SK-MEL-5 (cell line): ENCODE results near the gene MTMR2. TPM values are rescaled to one million over a fixed set of nuclear protein-coding genes. Genes with fewer than 3 reads are reported as not detected.

Source experiments
- DNase-seq: peaks from one replicate; pipeline ENCODE4 v3.0.0-alpha.2; 2016; ENCODE audit warnings: low read depth, low spot score
- in situ Hi-C: cut with HindIII; loops from 2 replicates; pipeline ENCODE4 v1.10.0; 2016; ENCODE audit warnings: low sequenced_read_pairs, high pct_unique_total_duplicates, low pct_unique_long_range_greater_than_20kb
- polyA plus RNA-seq, 2 experiments: library from polyadenylated mRNA; depleted of rRNA; stranded (reverse); fragments of >200 nt; gene quantifications; 2 replicates each; pipeline ENCODE4 v1.2.3, GENCODE V29; 2015
- total RNA-seq: library from RNA; depleted of rRNA; stranded (reverse); fragments of >200 nt; shearing (Covaris generic); gene quantifications from 2 replicates; pipeline ENCODE4 v1.2.3, GENCODE V29; 2014; rRNA removed

Gene MTMR2
- 17.8 and 23.8 TPM in 2 replicates for total RNA-seq
- polyA plus RNA-seq (2015; cell fraction: cytosol; rRNA removed), result 22.4 TPM in 2 replicates
- polyA plus RNA-seq (2015; cell fraction: nucleus; rRNA removed), result 16.4 and 17.2 TPM in 2 replicates

DNA sequence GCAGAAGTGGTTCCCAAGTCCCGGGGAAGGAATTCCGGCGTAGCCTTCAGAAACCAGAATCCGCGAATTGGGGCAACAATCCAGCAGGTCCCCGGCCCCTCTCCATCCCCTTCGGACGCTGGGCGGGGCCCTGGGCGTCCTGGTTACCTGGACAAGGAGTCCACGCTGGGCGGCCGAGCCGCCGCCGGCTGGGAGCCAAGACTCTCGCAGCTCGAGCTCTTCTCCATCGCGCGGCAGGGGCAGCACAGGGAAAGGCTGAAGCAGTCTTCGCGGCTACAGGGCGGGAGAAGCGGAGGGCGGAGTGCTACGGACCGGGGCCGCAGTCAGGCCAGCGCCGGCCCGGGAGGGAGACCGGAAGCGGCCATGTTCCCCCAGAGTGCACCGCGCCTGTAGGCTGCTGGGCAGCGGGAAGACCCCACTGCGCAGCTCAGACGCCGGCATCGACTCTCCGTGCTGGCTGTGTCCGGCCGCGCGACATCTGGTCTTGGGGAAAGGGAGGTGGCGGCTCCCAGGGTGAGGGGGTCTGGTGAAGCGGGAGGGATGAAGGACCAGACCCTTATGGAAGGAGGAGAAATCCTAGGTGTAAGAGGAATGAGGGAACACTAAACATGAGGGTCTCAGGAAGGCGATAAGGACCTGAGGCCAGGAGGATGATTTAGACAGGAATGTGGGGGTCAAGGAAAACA lies at the start of gene MTMR2:
MTMR2 (minus strand) TSS at position 380 of the 686 bp plus-strand sequence; CDS start at position 227, 153 bp downstream.
- peak; percentile 63 for DNase-seq
- in situ Hi-C loops, result no loop called here

DNA sequence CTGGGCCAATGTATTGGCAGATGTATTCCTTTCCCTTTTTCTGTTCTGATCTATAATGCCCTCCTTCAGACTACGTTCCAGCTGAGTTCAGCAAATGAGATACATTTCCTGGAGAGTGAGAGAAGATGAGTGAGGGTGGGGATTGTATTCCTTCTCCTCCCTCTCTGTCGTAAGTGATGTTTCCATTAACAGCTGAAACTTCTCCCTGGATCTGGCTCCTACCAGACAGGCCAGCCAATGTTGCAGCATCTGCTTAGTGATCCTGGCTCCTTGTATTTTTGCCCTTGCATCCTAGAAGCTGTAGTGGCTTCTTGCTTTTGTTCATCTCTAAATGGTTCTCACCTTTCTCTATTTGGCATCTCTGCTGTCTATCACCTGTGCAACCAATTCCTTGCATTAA lies 48.2 kb upstream of the MTMR2 start:
- in situ Hi-C loops, result no loop called here
- no peak for DNase-seq

DNA sequence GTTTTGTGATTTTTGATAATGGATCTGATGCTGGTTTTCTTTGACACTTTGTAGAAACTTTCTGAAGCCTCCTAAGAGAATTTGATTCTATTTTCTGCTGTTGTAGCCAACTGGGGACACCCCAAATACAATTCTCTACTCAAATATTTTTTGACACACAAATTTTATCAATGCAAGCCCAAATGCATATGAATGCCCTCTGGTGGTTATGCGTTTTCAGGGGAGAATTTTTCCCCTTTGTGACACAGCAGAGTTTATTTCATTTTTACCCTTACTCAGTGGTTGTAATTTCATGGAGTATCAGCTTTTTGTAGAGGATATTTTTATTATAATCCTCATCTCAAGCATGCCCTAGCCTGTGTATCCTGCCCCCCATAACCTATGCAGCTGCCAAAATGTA lies 44.7 kb upstream of the MTMR2 start:
- peak; percentile 20 for DNase-seq
- in situ Hi-C loops, result no loop called here

DNA sequence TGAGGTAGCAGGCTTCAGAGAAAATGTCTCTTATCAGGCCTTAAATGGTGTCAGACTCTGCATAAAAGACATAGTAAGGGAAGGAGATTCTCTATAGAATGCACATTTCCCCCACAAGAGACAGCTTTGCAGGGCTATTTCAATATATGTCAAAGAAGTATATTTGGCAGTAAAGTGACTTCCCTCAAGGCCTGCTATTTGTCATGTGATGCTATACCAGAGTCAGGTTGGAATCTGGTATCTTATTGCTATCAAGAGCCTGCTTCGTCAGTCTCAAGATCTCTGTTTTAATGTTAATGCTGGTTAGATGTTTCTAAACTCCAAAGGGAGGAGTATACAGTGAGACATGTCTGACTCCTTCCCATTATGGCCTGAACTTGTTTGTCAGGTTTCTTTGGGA lies 40.4 kb upstream of the MTMR2 start:
- in situ Hi-C loops, result no loop called here
- no peak for DNase-seq

DNA sequence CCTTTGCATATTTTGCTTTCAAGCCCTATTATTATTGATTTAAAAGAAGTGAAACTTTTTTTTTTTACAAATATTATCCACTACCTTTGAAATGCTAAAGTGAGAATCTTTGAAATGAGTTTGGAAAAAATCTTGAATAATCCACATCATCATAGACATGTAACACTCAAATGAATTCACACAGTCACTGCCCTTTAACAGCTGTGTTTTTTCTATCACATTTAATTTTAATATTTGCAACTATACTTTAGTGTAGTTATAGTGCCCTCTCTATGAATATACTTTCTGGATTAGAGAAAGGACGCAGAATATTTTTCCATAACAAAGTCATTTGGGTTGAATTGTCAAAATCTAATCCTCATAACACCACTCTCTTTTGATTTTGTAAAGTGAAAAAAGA lies 37.9 kb upstream of the MTMR2 start:
- no peak for DNase-seq
- in situ Hi-C loops, result no loop called here

DNA sequence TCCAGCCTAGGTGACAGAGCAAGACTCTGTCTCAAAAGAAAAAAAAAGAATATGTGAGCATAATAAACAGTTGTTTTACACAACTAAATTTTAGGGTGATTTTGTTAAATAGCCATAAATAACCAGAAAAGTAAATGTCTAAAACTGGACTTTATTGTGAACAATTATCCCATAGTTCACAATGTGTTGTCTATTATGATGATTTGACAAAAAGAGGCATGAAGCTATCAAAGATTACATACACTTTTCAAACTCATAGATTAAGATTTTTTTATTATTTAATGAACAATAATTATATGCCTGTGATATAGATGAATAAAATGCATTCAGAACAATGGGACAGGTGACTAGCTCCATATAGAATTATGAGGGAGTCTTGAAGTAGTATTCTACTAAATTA lies 27.0 kb upstream of the MTMR2 start:
- in situ Hi-C loops, result no loop called here
- no peak for DNase-seq

DNA sequence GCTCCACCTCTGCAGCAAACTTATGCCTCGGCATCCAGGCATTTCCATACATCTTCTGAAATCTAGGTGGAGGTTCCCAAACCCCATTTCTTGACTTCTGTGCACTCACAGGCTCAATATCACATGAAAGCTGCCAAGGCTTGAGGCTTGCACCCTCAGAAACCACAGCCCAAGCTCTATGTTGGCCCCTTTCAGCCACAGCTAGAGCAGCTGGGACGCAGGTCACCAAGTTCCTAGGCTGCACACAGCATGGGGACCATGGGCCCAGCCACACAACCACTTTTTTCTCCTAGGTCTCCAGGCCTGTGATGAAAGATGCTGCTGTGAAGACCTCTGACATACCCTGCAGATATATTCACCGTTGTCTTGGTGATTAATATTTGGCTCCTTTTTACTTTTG lies 24.7 kb upstream of the MTMR2 start:
- no peak for DNase-seq
- in situ Hi-C loops, result no loop called here

DNA sequence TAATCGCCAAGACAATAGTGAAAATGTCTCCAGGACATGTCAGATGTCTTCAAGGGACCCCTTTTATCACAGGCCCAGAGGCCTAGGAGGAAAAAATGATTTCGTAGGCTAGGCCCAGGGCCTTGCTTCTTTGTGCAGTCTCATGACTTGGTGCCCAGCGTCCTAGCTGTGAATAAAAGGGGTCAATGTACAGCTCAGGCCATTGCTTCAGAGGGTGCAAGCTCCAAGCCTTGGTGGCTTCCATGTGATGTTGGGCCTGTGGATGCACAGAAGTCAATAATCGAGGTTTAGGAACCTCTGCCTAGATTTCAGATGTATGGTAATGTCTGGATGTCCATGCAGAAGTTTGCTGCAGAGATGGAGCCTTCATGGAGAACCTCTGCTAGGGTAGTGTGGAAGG lies 20.7 kb upstream of the MTMR2 start:
- DNase-seq, result no peak
- in situ Hi-C loops, result no loop called here

DNA sequence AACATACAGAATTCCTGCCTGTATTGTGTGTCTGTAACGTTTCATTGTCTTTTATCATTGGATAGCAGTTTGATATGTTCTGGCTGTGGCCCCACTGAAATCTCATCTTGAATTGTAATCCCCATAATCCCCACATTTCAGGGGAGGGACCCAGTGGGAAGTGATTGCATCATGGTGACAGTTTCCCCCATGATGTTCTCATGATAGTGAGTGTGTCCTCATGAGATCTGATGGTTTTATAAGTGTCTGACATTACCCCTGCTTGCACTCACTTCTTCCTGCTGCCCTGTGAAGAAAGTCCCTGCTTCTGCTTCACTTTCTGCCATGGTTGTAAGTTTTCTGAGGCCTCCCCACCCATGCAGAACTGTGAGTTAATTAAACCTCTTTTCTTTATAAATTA lies 19.6 kb upstream of the MTMR2 start:
- no peak for DNase-seq
- in situ Hi-C loops, result no loop called here

DNA sequence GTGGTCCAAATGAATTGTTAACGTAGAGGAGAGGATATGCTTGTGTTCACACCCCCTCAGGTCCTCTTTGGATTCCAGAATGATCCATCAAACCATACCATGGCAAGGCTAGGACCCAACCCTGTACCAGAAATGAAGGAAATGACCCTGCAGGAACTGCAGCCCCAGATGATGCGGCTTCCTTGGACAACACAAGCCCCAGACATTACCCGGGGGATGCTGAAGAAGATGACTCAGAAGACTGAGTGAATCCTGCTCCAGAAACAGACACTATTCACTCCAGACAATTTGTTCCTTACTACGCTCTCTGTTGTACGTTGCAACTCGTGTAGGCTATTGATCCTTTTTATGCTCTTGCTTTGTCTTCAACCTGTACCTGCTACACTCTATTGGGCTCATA lies 15.2 kb upstream of the MTMR2 start:
- no peak for DNase-seq
- in situ Hi-C loops, result no loop called here

DNA sequence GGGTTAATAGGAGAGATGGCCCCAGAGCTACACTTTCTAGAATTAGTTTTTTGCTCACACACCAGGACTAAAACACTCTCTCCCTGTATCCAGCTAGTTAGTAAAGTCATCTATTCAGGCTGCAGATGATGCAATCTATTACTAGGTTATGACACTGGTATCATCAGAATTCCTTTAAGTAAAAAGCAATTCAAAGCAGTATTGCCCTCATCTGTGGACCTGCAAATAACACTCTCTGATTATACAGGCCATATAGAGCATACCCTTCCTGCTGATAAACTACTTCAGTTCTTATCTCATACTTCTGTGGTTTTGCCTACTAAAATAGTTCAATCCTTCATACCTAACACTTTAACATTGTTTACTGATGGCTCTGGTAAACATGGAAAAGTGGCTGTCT lies 13.5 kb upstream of the MTMR2 start:
- in situ Hi-C loops, result no loop called here
- DNase-seq, result no peak

DNA sequence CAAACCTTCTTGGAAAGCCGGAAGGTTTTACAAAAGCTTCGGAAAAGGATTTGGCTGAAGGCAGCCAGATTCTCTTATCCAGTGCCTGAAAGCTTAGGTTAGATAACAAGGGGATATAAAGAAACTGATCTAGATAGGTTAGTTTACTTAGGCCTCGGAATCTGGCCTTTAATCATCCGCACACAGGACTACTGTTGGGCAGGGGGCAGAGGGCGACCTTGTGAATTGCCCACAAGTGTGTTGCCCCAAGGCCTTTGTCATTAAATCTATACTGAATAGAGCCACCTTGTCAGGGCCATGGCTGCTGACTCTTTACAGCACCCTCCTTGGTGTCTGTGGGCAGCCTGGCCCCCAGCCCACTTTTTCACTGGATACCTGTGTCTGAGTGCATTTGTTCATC lies 9.7 kb upstream of the MTMR2 start:
- in situ Hi-C loops, result no loop called here
- no peak for DNase-seq

DNA sequence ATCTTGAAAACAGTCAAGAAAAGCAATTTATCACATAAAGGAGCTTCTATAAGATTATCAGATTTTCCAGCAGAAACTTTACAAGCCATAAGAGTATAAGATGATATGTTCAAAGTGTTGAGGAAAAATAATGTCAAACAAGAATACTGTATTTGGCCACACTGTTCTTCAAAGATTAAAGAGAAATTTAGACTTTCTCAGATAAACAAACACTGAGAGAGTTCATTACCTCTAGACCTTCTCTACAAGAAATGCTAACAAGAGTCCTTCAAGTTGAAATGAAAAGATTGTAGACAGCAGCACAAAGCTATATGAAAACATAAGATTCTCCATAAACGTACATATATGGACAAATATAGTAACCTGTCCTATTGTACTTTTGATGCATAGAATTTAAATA lies 8.0 kb upstream of the MTMR2 start:
- no peak for DNase-seq
- in situ Hi-C loops, result no loop called here

DNA sequence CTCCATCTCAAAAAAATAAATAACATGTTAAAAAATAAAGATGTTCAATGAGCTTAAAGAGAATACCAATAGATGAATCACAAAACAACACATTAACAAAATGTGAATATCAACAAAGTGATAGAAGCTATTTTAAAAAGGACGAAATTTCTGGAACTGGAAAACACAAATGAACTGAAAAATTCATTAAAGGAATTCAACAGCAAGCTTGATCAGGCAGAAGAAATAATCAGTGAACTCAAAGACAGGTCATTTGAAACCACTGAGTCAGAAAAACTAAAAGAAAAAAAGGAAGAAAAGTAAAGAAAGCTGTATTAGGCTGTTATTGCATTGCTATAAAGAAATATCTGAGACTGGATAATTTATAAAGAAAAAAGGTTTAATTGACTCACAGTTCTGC lies 7.0 kb upstream of the MTMR2 start:
- DNase-seq, result no peak
- in situ Hi-C loops, result no loop called here

DNA sequence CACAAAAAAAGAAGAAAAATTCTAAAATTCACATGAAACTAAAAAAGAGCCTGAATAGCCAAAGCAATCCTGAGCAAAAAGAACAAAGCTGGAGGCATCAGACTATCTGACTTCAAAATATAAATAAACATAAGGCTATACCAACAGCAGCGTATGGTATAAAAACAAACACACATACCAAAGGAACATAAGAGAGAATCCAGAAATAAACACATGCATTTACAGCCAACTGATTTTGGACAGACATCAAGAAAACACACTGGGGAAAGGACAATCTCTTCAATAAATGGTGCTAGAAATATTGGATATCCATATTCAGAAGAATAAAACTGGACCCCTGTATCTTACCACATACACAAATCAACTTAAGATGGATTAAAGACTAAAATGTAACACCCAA lies 2.8 kb upstream of the MTMR2 start:
- in situ Hi-C loops, result no loop called here
- no peak for DNase-seq

DNA sequence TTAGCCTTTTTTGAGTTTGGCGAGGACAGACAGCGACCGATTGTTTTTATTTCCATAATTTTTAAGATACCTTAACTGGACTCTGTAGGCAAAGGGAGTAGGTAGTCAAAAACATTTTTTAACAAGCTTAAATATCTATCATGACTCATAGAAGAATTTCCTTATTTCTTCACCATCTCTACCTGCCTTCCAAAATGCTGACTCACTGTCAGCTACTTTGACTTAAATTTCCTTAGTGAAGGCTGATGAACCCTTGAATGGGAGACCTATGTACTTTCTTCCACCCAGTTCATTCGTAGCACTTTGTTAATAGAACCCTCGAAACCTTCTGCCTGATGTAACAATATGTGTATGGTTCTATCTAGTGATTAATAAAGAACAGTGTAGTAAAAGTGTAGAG lies 1.1 kb upstream of the MTMR2 start:
- no peak for DNase-seq
- in situ Hi-C loops, result no loop called here

DNA sequence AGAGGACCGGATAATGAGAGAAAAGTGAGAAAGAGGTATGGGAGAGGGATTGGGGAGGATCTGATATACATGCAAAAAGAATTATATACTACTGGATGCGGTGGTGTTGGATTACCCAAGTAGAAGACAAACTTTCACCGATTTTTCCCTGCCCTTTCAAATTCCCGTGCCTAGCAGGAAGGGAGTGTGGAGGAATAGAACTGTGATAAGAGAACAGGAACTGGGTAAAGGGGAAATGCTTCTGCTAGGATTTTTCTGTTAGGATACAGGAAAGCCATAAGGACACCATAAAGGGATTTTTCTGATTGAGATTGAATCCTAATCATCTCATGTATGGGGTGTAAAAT lies 480 bp upstream of the MTMR2 start:
- in situ Hi-C loops, result no loop called here
- peak; percentile 31 for DNase-seq

DNA sequence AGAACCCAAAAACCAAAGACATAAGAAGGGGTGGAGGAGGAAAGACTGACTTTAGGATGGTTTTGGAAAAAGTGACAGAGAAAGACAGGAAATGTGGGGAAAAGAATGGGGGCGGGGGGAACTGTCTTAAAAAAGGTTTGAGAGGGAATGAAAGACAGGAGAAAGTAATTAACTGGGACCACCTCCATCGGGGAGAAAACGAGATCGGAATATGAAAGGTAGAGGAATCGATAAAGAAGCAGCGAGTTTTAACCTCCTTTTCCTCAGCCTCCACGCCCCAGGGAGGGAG lies 524 bp downstream of the MTMR2 start:
- DNase-seq, result no peak
- in situ Hi-C loops, result no loop called here

DNA sequence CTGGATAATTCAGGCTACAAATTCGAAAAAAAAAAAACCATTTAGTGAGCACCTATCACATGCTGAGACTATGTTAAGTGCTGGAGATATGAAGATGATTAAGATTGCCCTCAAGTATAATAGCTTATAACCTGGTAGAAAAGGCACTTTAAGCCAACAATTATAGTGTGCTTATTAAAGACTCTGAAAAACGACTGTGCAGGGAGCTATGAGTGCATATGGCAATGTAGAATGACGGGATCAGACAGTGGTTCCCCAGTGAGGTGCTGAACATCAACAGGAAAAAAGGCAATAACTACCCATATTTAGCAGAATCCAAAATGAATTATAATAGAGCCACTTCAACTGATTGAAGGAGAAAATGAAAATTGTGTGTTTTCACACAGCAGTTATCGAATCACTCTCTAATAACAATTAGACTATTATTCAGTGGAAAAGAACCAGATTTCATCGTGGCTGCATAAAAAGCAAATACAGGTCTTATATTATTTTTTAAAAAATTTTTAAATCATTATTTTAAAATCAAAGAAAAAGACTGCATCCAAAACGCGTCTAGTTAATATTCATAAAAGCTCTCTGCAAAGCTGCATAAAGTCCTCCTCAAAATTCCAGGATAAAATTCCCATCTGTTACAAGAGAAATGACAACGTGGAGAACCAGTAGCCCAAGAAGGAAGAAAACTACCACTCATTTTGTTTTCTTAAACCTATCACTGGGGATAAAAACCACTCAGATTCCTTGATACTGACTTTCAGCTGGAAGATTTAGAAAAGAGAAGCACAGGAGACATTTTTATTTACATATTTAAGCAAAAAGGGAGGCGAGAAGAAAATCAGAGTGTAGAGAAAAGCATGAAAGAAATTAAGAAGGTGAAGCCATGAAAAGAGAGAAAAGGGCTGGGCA lies 1.1 kb downstream of the MTMR2 start:
- DNase-seq, result no peak
- in situ Hi-C loops, result no loop called here
